Measurements from ENCODE around the gene NIPSNAP3A. TPM values are rescaled to one million over a fixed set of nuclear protein-coding genes. Genes with fewer than 3 reads are reported as not detected.
"Not testable (repeated sequence)": the region's sequence is repeated elsewhere in the genome, so short reads cannot be mapped to it uniquely, and the experiment has no call there.

Gene NIPSNAP3A
- total RNA-seq, 6 experiments from 2014 or later, result 16.8 to 28.1 (median 22.4) TPM

GRCh38 chr9:104767507-104767906, 20.0 kb downstream of the NIPSNAP3A start:
- DNase-seq, result no peak
- Histone ChIP-seq H3K27ac (no peak overlapping the region), H3K4me3 (no peak overlapping the region), H3K36me3 (no peaks in the 10 kb centered on the region), H3K9me3 (no peaks in the 10 kb centered on the region), H3K27me3 (no peaks in the 10 kb centered on the region), H3K4me1 (no peaks in the 10 kb centered on the region)
- ATAC-seq, result no peak
- no peak for TF ChIP-seq CTCF (IDR thresholded peaks at IDR 0.05)
- no peak for TF ChIP-seq POLR2A (IDR thresholded peaks at IDR 0.05)
- 94% methylated on average over 3 of the region's 3 CpGs for WGBS (ENCODE audit: insufficient coverage, low coverage, low lambda C conversion rate, missing lambda C conversion rate)
- intact Hi-C loops (cut with DNase I), result no loop called here

- H3K27me3 ChIP-seq; H3K4me1 ChIP-seq; DNase-seq; H3K9me3 ChIP-seq; H3K36me3 ChIP-seq; intact Hi-C loops (cut with DNase I); H3K4me3 ChIP-seq; ATAC-seq; H3K27ac ChIP-seq: not testable (repeated sequence)
- 93% methylated on average over 4 of the region's 12 CpGs for WGBS (ENCODE audit: insufficient coverage, low coverage, low lambda C conversion rate, missing lambda C conversion rate)
These were observed 21.5 kb downstream of the NIPSNAP3A start for GRCh38 chr9:104769029-104769428.

- no peaks in the 10 kb centered on the region for H3K9me3 ChIP-seq
- 67% methylated on average over 2 of the region's 2 CpGs for WGBS (ENCODE audit: insufficient coverage, low coverage, low lambda C conversion rate, missing lambda C conversion rate)
- no peak for TF ChIP-seq CTCF (IDR thresholded peaks at IDR 0.05)
- TF ChIP-seq POLR2A (IDR thresholded peaks at IDR 0.05), result no peak
- H3K27me3 ChIP-seq, result no peaks in the 10 kb centered on the region
- no peak overlapping the region for H3K27ac ChIP-seq
- ATAC-seq (no peak), DNase-seq (no peak)
- intact Hi-C loops (cut with DNase I), result no loop called here
- H3K4me3 ChIP-seq, result no peak overlapping the region
- H3K4me1 ChIP-seq, result no peaks in the 10 kb centered on the region
- H3K36me3 ChIP-seq, result no peaks in the 10 kb centered on the region
These were observed 22.2 kb downstream of the NIPSNAP3A start for GRCh38 chr9:104769655-104770054.

- Histone ChIP-seq H3K4me3 (no peak overlapping the region), H3K27ac (no peak overlapping the region), H3K9me3 (no peaks in the 10 kb centered on the region), H3K27me3 (no peaks in the 10 kb centered on the region), H3K4me1 (no peaks in the 10 kb centered on the region), H3K36me3 (no peaks in the 10 kb centered on the region)
- ATAC-seq (no peak), DNase-seq (no peak)
- TF ChIP-seq POLR2A (IDR thresholded peaks at IDR 0.05) (no peak), CTCF (IDR thresholded peaks at IDR 0.05) (no peak)
- 53% methylated on average over 5 of the region's 5 CpGs for WGBS (ENCODE audit: insufficient coverage, low coverage, low lambda C conversion rate, missing lambda C conversion rate)
- intact Hi-C loops (cut with DNase I), result no loop called here
These were observed 25.4 kb downstream of the NIPSNAP3A start for GRCh38 chr9:104772714-104773510.

- Histone ChIP-seq H3K27me3 (no peaks in the 10 kb centered on the region), H3K4me3 (no peak overlapping the region), H3K27ac (no peak overlapping the region), H3K9me3 (no peaks in the 10 kb centered on the region), H3K36me3 (no peaks in the 10 kb centered on the region), H3K4me1 (no peaks in the 10 kb centered on the region)
- ATAC-seq (no peak), DNase-seq (no peak)
- TF ChIP-seq CTCF (IDR thresholded peaks at IDR 0.05) (no peak), POLR2A (IDR thresholded peaks at IDR 0.05) (no peak)
- whole genome bisulfite sequencing (ENCODE audit: insufficient coverage, low coverage, low lambda C conversion rate, missing lambda C conversion rate), result 10% methylated on average over 1 of the region's 1 CpG
- intact Hi-C loops (cut with DNase I), result no loop called here
These were observed 26.6 kb downstream of the NIPSNAP3A start for GRCh38 chr9:104774132-104774531.
